IPS-NIHi11 (cell line): ENCODE measurements around the gene NEIL1.
A peak's percentile ranks its signal among the peaks of the same experiment; 100 is the strongest.
"Not testable (repeated sequence)": the region's sequence is repeated elsewhere in the genome, so short reads cannot be mapped to it uniquely, and the experiment has no call there.

ENCODE experiments used
- DNase-seq: peaks from one replicate; pipeline ENCODE4 v3.0.0; 2012; ENCODE audit warnings: mixed read lengths, low spot score

The NEIL1 gene, protein sequence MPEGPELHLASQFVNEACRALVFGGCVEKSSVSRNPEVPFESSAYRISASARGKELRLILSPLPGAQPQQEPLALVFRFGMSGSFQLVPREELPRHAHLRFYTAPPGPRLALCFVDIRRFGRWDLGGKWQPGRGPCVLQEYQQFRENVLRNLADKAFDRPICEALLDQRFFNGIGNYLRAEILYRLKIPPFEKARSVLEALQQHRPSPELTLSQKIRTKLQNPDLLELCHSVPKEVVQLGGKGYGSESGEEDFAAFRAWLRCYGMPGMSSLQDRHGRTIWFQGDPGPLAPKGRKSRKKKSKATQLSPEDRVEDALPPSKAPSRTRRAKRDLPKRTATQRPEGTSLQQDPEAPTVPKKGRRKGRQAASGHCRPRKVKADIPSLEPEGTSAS

DNA sequence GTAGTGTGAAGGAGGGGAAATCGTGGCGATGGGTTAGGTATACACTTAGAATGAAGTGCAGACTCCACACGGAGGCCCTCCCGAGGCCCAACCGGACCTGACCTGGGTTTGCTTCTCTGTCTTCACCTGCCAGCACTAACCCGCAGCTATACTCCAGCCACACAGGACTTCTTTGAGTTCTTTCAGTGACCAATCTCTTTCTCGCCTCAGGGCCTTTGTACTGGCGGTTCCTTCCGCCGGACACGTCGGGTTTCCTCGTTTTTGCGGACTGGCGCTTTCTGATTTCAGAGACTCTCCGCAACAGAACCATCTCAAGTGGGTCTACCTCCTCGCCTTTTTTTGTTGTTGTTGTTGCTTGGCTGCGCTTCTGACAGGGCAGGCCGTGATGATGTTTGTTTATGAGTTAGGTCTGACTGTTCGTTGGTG lies at the start of gene NEIL1:
NEIL1 (plus strand) TSS at position 244 of the 426 bp plus-strand sequence. CDS start 1,867 bp downstream, outside the sequence.
- DNase-seq, result peak; percentile 27

DNA sequence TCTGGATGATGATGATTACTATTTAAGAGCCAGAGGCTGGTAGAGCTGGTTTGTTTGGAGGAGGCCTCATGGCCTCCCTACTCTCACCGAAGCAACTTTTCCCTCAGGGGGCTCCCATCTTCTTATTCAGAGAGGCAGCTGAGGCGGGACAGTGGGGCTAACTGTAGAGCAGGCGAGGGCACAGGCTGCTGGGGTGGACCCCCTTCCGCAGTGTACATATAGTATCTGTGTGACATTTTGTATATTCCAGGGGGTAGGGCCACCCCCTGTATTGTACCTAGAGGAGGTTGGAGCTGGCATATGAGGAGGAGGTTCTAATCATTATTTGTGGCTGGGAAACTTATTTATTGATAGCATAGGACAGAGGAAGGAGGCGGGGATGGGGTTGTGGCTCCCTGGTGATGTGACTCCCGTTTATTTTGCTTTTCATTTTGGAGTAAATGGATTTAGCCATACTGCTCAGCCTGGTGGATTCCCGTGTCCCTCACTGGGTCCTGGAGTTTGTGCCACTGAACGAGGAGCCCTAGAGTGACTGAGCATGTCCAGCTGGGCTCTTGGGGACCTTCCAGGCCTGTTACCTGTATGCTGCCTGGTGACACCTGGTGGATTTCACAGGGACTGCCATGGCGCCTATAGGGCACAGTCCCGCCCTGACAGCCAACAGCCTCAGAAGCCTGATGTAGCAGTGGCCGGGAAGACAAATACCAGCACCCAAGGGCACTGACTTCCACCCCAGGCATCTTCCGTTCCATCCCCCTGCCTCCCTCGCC lies 48.1 kb upstream of the NEIL1 start:
- DNase-seq, result not testable (repeated sequence)

DNA sequence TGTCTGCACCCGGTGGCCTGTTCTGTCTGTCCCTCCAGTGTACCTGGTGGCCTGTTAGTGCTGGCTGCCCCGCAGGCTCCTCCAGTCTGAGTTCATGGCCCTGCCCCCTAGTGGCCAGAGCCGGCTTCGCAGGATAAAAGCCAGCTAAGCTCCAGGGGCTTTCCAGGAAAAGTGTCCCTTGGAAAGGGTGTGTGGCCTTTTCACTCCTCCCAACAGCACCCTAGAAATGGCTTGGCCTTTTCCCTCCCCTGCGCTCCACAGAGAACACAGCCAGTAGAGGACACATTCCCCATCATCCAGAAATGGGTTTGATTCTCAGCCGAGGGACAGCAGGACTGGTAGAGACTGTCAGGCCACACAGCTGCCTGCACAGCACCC lies 47.5 kb upstream of the NEIL1 start:
- not testable (repeated sequence) for DNase-seq

DNA sequence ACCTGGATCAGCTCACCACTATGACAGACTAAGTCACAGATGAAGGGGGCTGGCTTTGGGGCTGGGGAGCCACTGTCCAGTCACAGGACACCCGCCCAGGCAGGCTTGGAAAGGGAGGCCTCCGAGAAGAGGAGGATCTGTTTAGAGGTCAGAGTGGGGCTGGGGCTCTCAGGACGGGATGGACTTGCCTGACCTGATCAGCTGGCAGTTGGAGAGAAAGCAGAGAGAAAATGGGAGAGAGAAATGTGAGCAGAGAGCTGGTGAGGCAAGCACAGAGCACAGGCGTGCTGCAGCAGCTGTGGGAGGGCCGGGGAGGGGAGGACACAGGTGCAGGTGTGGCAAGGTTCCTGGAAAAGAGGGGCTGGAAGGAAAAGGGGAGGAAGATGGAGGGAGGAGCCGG lies 46.8 kb upstream of the NEIL1 start:
- not testable (repeated sequence) for DNase-seq

DNA sequence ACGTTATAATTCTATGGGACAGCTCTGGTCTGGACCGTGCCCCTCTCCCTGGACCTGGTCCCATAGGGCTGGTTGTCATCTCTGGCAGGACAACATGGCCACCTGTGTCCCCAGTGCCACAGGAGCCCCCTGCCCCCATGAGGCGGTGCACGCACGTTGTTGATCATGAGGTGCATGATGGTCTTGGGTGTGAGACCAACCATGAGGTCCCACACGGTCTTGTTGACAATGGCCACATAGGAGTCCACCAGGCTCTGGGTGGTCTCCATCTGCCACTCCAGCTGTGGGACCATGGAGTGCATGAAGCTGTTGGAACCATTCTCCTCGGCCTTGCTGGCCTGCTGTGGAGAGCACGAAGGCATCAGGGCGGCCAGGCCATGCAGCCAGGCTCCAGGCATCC lies 44.5 kb upstream of the NEIL1 start:
- no peak for DNase-seq

DNA sequence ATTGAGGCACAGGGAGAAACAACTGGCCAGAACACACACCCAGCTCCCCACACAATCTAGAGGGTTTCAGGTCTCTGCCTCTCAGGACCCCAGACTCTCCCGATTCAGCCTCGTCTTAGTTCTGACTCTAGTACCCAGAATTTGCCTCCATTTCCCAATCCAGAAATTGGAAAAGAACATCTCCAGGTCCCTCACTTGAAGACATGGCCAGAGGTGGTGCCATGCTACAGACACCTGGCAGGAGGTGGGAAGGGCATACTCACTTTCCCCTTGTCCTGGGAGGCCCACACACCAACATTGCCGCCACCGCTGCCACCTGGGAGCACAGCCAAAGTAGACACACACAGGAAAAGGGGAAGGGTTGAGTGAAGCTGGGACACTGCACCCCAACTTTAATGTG lies 44.1 kb upstream of the NEIL1 start:
- not testable (repeated sequence) for DNase-seq

DNA sequence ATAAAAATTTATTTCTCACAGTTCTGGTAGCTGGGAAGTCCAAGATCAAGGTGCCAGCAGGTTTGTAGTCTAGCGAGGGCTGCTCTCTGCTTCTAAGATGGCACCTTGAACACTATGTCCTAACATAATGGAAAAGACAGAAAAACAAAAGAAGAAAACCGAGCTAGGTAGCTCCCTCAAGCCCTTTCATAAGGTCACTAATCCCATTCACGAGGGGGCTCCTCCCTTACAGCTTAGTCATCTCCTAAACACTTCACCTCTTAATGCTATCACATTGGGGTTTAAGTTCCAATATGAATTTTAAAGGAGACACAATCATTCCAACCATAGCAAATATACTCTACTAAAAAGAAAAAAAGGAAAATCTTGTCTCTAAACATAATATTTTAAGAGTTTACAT lies 40.7 kb upstream of the NEIL1 start:
- DNase-seq, result no peak

DNA sequence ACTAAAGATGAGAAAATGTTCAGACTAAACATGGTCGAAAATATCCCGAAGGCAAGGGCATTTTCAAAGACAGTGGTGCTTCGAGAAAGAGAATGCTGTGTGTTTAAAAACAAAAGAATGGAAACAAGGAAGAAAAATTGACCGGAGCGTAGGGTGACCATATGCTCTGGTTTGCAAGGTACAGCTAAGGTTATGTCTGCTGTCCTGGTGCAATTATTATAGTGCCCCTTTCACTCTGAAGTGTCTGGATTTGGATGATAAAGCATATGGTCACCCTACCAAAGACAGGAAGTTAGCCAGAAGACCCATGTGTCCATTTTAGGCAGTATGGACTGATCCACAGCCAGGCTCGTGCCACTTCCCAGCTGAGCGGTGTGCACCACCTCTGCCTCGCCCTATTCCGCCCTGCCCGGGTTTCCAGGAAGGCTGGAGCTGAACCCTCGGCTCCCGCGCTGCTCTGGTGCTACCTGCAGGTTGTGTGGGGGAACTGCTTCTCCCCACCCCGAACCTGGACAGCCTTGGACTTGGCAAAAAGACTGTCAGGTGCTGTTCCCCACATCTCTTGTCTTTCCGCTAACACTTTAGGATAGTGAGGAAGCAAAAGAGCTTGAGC lies 39.0 kb upstream of the NEIL1 start:
- DNase-seq, result peak; percentile 88

DNA sequence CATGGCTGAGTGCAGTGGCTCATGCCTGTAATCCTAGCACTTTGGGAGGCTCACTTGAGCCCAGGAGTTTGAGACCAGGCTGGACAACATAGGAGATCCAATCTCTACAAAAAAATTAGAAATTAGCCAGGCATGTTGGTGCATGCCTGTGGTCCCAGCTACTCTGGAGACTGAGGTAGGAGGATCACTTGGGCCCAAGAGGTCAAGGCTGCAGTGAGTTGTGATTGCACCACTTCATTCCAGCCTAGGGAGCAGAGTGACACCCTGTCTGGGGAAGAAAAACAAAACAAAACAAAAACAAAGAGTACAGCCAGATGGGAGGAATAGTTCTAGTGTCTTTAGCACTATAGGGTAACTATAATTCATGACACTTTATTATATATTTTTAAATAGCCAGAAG lies 37.1 kb upstream of the NEIL1 start:
- DNase-seq, result no peak

DNA sequence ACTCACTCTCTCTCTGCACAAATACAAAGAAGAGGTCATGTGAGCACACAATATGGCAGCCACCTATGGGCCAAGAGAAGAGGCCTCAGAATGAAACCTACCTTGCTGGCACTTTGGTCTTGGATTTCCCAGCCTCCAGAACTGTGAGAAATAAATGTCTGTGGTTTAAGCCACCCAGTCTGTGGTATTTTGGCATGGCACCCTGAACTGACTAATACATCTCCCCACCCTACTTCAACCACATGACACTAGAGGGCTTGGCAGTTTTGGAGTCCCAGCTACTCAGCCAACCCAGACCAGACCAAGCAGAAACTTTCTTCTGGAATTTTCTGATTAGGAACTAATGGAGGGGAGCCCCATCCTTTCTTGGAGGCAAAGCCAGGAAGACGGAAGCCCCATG lies 34.3 kb upstream of the NEIL1 start:
- not testable (repeated sequence) for DNase-seq

DNA sequence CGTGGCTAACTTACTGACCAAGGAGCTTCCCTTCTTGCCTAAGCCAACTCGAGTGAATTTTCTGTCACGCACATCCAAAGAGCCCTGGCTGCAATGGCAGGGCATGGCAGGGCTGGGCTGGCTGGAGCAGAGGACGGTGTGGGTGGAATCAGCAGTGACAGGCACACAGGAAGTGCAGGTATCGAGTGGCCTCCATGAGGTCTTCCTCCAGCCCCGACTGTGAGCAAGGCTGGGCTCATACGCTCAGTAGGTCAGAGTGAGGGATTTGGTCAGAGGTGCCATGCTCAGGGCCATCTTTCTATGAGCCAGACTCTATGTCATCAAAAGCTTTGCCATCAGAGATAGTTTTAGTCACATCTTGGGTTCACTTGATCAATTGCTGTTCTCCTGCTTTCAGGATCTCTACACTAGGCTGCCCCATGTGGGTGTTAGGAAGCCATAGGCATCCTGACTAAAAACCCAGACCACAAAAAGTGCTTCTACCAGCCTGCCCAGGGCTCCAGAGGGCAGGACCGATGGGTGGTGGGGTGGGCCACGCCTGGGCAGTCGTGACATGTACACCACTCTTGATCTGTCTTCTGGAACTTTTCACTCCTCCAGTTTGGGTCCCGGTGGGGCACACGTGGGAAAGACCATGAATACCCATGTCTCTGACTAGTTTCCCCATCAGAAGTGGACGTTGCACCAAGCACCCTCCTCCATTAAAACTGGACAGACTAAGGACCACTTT lies 33.6 kb upstream of the NEIL1 start:
- DNase-seq, result no peak

DNA sequence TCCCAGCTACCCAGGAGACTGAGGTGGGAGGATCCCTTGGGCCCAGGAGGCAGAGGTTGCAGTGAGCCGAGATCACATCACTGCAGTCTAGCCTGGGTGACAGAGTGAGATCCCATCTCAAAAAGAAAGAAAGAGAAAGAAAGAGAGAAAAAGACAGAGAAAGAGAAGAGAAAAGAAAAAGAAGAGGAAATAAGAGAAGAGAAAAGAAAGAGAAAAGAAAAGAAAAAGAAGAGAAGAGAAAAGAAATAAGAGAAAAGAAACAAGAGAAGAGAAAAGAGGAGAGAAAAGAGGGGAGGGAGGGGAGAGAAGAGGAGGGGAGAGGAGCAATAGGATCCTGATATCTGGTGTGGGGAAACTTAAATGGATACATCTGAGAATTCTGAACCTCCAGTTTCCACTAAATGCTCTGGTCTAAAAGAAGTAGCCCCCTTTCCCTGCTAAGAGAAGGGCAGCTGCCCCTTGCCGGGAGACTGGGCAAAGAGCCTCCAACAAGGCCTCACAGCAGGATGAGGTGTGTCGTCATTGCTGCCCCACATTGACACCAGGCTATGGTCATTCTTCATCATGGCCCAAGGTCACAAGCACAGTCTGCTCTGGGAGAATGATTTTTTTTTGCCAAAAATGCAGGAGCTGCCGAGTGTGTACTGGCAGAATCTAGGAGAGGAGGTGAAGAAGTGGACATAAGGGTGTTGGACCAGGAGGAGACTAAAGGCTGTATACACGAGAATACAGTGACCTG lies 32.1 kb upstream of the NEIL1 start:
- DNase-seq, result no peak

DNA sequence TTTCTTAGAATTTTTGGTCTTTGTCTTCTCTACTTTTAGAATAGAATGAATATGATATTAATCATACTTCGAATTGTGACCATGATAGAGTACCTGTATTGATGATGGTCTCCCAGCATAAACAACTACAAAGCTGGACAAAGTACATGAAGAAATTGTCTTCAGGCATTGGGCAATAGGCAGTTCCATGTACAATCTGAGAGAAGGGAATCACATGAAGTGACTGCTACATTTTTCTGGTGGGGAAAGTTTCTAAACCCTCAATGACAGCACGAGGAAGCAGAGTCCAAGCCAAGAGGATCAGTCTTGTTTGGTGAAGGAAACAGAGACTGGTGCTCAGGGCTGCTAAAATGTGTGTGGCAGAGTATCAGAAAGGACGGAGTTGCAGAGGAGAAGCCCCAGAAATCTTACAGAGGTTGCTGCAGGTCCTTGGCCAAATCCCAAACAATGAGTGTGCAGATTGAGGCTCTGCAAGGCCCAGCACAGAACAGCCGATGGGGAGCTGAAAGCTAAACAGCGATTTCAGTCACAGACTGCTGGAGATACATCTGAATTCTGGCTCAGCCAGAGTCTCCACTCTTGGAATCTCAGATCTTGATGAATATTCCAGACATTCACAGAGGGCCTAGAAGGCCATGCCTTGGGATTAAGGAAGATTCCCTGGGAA lies 27.5 kb upstream of the NEIL1 start:
- not testable (repeated sequence) for DNase-seq

DNA sequence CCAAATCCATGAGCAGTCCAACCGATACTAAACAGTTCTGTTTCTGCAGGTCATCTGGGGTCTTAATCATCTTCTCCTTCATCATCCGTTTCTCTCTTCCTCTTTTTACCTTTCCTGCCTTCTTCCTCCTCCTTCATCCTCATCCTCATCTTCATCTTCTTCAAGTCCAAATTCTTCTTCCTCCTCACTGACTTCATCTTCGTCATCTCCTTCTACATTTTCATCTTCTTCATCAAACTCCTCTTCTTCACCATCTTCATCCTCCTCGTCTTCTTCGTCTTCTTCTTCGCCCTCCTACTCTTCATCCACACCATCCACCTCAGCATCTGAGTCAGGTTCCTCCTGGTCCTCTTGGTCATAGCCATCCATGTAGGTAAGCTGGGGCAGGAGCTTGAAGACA lies 25.1 kb upstream of the NEIL1 start:
- DNase-seq, result no peak

DNA sequence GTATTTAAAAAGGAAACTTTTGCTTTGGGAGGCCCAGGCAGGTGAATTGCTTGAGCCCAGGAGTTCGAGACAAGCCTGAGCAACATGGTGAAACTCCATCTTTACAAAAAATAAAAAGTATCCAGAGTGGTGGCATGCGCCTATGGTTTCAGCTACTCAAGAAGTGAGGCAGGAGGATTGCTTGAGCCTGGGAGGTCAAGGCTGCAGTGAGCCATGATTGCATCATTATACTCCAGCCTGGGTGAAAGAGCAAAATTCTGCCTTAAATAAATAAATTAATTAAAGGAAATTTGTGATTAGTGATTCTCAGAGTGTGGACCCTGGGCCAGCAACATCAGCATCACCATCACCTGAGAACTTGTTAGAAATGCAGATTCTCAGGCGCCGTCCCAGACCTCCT lies 20.9 kb upstream of the NEIL1 start:
- DNase-seq, result no peak

DNA sequence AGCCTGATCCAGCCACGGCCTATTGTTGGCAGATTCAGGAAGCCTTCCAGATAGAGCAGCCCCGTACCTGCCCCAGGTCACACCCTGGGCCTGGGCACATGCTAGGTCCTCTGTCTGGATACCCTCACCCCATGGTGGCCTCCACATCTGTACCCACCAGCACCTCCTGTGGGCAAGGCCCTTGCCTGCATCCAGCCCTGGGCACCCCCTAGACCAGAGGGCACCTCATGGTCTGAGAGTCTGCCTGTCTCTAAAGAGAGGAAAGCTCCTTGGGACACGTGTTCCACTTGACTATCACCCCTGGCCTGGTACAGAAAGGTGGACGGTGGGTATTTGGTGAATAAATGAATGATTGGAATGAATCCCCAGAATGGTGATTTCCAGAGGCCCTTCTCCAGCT lies 19.8 kb upstream of the NEIL1 start:
- DNase-seq, result no peak

DNA sequence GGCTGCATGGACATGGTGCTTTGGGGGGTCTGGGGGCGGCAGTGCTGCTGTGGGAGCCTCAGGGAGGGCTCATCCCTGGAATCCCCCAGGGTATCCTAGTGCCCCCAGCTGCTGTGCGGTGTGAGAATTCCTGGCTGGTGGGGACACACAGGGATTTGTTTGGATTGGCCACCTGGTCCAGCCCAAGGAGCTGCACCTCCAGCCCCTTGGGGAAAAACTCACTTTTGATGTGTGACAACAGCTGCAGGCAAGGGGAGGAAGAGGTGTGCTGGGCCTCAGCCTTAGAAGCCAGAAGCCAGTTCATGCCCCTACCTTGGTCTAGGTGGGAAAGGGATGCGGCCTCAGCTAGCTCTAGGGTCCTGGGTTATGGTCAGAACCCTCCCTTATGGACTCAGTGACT lies 19.3 kb upstream of the NEIL1 start:
- no peak for DNase-seq

DNA sequence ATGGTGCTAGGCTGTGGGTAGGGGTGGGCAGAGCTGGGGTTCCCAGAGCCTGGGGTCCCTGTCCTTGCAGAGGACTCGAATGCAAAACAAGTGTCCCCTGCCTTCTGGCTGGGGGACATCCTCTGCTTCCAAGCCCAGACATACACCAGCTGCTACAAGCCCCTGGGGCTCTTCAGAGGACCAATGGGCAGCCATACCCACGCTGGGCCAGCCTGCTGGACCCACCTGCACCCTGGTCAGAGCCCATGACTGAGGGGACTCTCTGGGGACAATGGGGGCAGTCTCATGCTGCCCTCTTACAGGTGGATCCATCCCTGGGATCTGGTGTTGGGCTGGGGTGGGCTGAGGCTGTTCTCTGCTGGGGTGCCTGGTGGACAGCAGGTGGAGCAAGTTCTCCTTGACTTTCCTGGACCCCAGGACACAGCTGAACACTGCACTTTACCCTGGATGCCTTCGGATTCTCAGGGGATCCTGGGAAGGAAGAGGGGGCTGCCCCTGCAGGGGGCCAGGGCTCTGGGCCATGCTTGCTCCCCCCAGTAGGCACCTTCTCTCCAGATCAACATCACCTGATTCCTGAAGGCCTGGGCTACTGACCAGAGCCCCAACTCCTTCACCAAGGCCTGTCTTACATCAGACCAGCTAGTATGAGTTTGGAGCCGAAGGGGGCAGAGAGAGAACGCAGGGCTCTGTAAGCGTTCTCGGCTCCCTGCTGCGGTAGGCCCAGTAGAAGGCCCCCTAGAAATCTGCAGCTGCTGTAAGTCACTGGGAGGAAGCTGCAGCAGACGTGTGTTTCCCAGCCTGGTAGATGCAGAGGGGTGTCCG lies 18.1 kb upstream of the NEIL1 start:
- no peak for DNase-seq

DNA sequence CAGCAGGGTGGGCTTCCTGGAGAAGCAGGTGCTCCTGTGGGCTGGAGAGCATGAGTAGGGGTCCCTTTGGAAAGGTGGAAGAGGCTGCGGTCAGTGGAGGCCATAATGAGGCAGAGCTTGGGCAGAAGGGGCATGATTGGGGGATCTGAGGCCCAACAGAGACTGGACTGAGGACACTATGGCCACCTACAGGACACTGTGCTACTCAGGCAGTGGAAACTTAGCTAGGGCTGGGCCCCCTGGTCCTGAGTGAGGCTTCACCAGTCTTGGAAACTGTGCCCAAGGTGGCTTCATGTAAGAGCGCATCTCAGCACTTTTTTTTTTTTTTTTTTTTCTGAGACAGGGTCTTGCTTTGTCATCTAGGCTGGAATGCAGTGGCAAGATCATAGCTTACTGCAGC lies 17.3 kb upstream of the NEIL1 start:
- DNase-seq, result no peak

DNA sequence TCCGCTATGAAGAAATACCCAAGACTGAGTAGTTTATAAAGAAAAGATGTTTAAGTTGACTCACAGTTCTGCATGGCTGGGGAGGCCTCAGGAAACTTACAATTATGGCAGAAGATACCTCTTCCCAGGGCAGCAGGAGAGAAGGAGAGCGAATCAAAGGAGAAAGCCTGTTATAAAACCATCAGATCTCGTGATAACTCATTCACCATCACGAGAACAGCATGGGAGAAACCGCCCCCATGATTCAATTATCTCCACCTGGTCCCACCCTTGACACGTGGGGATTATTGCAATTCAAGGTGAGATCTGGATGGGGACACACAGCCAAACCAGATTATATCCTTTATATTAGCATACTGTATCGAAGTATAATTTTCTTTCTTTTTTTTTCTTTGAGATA lies 14.7 kb upstream of the NEIL1 start:
- not testable (repeated sequence) for DNase-seq
